Heart left ventricle (tissue), 16 donors: ENCODE results near the gene EREG. TPM values are rescaled to one million over a fixed set of nuclear protein-coding genes. Genes with fewer than 3 reads are reported as not detected.

ENCODE experiments used
- ATAC-seq, 4 donors: fragments of 200-7000 bp; cut with Tn5 transposase; one replicate each; pipeline ENCODE4 v1.9.1; 2020 to 2022; ENCODE audit warnings: moderate library complexity in 4 of 4, mild to moderate bottlenecking in 3 of 4, moderate number of reproducible peaks in 1 of 4
- DNase-seq, 5 donors: peaks; one replicate each; pipeline ENCODE4 v3.0.0-alpha.2; 2020
- H3K27ac ChIP-seq, 12 donors: fragments of 200-600 bp; sonication (generic) in 4 of 12; one replicate each; pipeline versions ENCODE4 v1.5.0 to v1.8.0; 2016 to 2022; ENCODE audit warnings: mild to moderate bottlenecking in 2 of 12
- H3K27me3 ChIP-seq, 9 donors: fragments of 200-600 bp; sonication (generic) in 2 of 9; one replicate each; pipeline versions ENCODE4 v1.5.1 to v1.8.0; 2016 to 2022; ENCODE audit warnings: mild to moderate bottlenecking in 3 of 9
- H3K36me3 ChIP-seq, 9 donors: fragments of 200-600 bp; sonication (generic) in 2 of 9; one replicate each; pipeline versions ENCODE4 v1.5.0 to v1.8.0; 2018 to 2022; ENCODE audit warnings: mild to moderate bottlenecking in 2 of 9
- H3K4me1 ChIP-seq, 12 donors: fragments of 200-600 bp; sonication (generic) in 4 of 12; one replicate each; pipeline versions ENCODE4 v1.5.0 to v1.8.0; 2016 to 2022; ENCODE audit warnings: mild to moderate bottlenecking in 3 of 12
- H3K4me3 ChIP-seq, 12 donors: fragments of 200-600 bp; sonication (generic) in 4 of 12; one replicate each; pipeline versions ENCODE4 v1.5.0 to v1.8.0; 2017 to 2022; ENCODE audit warnings: mild to moderate bottlenecking in 9 of 12, moderate library complexity in 4 of 12
- H3K9me3 ChIP-seq, 12 donors: fragments of 200-600 bp; sonication (generic) in 4 of 12; one replicate each; pipeline versions ENCODE4 v1.5.0 to v1.8.0; 2016 to 2022; ENCODE audit warnings: mild to moderate bottlenecking in 1 of 12
- CTCF ChIP-seq, 12 donors: fragments of 200-600 bp; sonication (generic) in 4 of 12; IDR thresholded peaks; one replicate each; pipeline versions ENCODE4 v1.5.0 to v1.8.0; 2018 to 2022; ENCODE audit warnings: antibody characterized with exemption in 12 of 12, mild to moderate bottlenecking in 5 of 12
- POLR2A ChIP-seq, 2 donors: fragments of 450-650 bp; IDR thresholded peaks; one replicate each; pipeline ENCODE4 v1.6.1; 2017; ENCODE audit warnings: antibody characterized with exemption in 2 of 2, mild to moderate bottlenecking in 2 of 2, moderate library complexity in 2 of 2
- WGBS, 4 donors: extraction: QIAGEN DNeasy Blood & Tissue Kit in 2 of 4; methylation state at CpG; one replicate each; pipeline versions ENCODE4 v1.1.5 to v1.1.7; 2013 to 2018; 5-methylcytosine and 5-hydroxymethylcytosine counted together
- intact Hi-C, 10 donors: fragments of 100-400 bp; cut with DNase I; formaldehyde crosslinking; loops; one replicate each; pipeline versions ENCODE4 v1.11.1 to v1.14.2; 2022
- polyA plus RNA-seq, 2 donors: library from polyadenylated mRNA; stranded (reverse); fragments of 200-250 nt; gene quantifications; one replicate each; pipeline ENCODE4 v1.2.3, GENCODE V29; 2013
- total RNA-seq, 9 donors: library from RNA; depleted of rRNA in 2 of 9; stranded (reverse); fragments of >200 nt in 2 of 9; fragmentation: NEBNext Ultra II Directional in 3 of 9; extraction: Animal tissue kit (Norgen Biotek cat#: 25700) in 3 of 9; gene quantifications; one replicate each; pipeline versions ENCODE4 v1.1.0 to v1.2.4, GENCODE V29; 2016 to 2023
- donor health status: ischemic (EF 13 %, LVEDD 7.1; RV severe dilation, severe dysfunction).
- donor health status: healthy with polysubstance abuse.
- donor health status: DM: no; HTN: yes; CAD: no.
- donor health status: DM: no; HTN: no; CAD: no.
- donor health status: ischemic (EF 25% LVEDD 6.9; RV normal size, moderate dysfunction).
- donor health status: ischemic (EF 25% LVEDD 5.7; RV mildly dilated, moderate dysfunction).
- donor health status: healthy.
- donor health status: DM: yes; HTN: yes; CAD: no.
- donor health status: ischemic (EF 35%, LVEDD 5.7; RV mildly dilated, moderate dysfunction).
- donor health status: nonischemic (EF 11% LVEDD 7.7; RV severe dilation, severe dysfunction).
- donor health status: DM: yes; HTN: yes; CAD: no.
- donor health status: PGD.
- donor health status: ischemic (EF 29% LVEDD 5.4; RV normal size, mild dysfunction).
- donor health status: nonischemic (EF 23%, LVEDD 6.1; RV moderate dilation, normal function).

The EREG gene
- total and polyA plus RNA-seq, 11 donors: 0.09 to 8.6 (median 0.83) TPM; not detected in 3

DNA sequence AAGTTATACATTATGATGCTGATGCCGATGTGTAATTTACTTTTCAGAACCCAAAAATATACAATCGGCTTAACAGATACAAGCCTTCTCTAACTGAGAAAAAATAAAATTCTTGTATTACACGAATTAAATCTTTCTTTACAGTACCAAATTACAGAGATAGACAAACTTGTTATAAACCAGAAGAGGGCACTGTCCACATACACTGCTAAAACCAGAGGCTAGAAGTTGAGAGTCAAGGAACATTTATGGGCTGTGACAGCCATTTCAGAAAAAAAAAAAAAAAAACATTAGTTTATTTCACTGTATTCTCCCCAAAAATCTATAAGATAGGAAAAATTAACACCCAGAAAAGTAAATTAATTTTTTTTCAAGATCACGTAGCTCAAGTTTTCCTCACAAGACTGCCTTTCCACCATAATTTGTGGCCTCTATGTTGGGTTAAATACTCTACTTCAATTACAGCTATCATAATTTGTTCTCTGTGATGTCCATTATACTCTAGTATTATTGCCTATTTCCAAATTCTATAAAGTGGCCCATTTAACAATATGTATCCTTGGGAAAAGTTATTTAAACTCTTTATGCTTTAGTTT lies 12.0 kb downstream of the EREG start:
- Histone ChIP-seq H3K4me3 (no peak overlapping the region), H3K27me3 (no peaks in the 10 kb centered on the region), H3K4me1 (no peaks in the 10 kb centered on the region), H3K27ac (no peak overlapping the region), H3K9me3 (no peaks in the 10 kb centered on the region), H3K36me3 (no peaks in the 10 kb centered on the region)
- DNase-seq: no peak
- TF ChIP-seq CTCF (IDR thresholded peaks at IDR 0.05): peak; percentile 40 to 74 (median 62)
- no peak for TF ChIP-seq POLR2A (IDR thresholded peaks at IDR 0.05)
- intact Hi-C loops: loop anchor here in 9 of 10 donors (1.0 to 10.0 kb wide), 12 partner anchors 68 to 300 kb away; partner anchors contain the start of gene AREG (in 6 of the 9)
- 56 to 64% (median 59%) methylated on average over 4 of the region's 4 CpGs for WGBS, 4 donors
- peak; percentile 63 to 73 (median 70) for ATAC-seq

DNA sequence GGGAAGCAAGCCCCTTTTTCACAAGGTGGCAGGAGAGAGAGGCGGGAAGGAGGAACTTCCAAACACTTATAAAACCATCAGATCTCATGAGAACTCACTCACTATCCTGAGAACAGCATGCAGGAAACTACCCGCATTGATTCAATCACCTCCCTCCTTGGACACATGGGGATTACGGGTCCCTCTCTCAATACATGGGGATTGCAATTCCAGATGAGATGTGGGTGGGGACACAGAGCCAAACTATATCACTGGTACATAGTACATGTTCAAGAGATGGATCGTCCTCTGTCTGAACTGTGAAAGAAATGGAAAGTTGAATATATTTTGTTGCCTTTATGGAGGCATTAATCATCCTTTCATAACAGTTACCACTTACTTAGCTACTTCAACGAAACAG lies 12.8 kb downstream of the EREG start:
- H3K4me3 ChIP-seq: no peak overlapping the region
- no peaks in the 10 kb centered on the region for H3K4me1 ChIP-seq
- no peak overlapping the region for H3K27ac ChIP-seq
- H3K36me3 ChIP-seq: no peaks in the 10 kb centered on the region
- ATAC-seq: no peak
- no peak for DNase-seq
- H3K27me3 ChIP-seq: no peaks in the 10 kb centered on the region
- intact Hi-C loops: loop anchor here (1.0 to 10.0 kb wide), 12 partner anchors 67 to 300 kb away; partner anchors contain the start of gene AREG (in 6 of the 10)
- WGBS, 4 donors: 58 to 65% (median 62%) methylated on average over 5 of the region's 5 CpGs
- no peaks in the 10 kb centered on the region for H3K9me3 ChIP-seq
- TF ChIP-seq POLR2A (IDR thresholded peaks at IDR 0.05): no peak
- no peak for TF ChIP-seq CTCF (IDR thresholded peaks at IDR 0.05)

DNA sequence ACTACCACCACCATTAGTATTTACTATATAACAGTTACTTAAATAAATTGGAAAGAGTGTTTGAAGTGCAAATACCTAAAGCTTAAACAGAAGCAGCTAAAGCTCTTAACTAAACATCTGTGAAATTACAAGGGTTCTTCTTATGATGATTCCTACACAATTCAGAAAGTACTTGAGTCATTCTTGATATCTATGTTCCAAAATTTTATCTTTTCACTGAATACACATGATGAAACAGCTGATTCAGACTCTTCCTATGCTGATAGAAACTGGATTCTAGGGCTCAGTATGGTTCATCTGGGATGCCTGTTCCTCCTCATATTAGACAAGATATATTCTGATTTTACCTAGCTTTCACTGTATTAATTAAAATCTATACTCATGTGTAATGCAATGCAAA lies 13.6 kb downstream of the EREG start:
- DNase-seq (no peak), ATAC-seq (no peak)
- Histone ChIP-seq H3K27ac (no peak overlapping the region), H3K36me3 (no peaks in the 10 kb centered on the region), H3K4me3 (no peak overlapping the region), H3K27me3 (no peaks in the 10 kb centered on the region), H3K4me1 (no peaks in the 10 kb centered on the region), H3K9me3 (no peaks in the 10 kb centered on the region)
- no peak for TF ChIP-seq CTCF (IDR thresholded peaks at IDR 0.05)
- TF ChIP-seq POLR2A (IDR thresholded peaks at IDR 0.05): no peak
- intact Hi-C loops: loop anchor here in 9 of 10 donors (2.0 to 10.0 kb wide), 7 partner anchors 66 to 299 kb away; partner anchors contain the start of gene AREG (in 4 of the 9)

GRCh38 chr4:74379912-74380311 lies 15.0 kb downstream of the EREG start:
- no peaks in the 10 kb centered on the region for H3K36me3 ChIP-seq
- no peak overlapping the region for H3K27ac ChIP-seq
- no peak for DNase-seq
- 69 to 80% (median 74%) methylated on average over 6 of the region's 6 CpGs for WGBS, 4 donors
- H3K9me3 ChIP-seq: no peaks in the 10 kb centered on the region
- no peak for ATAC-seq
- H3K27me3 ChIP-seq: no peaks in the 10 kb centered on the region
- no peaks in the 10 kb centered on the region for H3K4me1 ChIP-seq
- intact Hi-C loops: loop anchor here in 9 of 10 donors (2.0 to 10.0 kb wide), 7 partner anchors 65 to 297 kb away; partner anchors contain the start of gene AREG (in 4 of the 9)
- H3K4me3 ChIP-seq: no peak overlapping the region
- TF ChIP-seq CTCF (IDR thresholded peaks at IDR 0.05) (no peak), POLR2A (IDR thresholded peaks at IDR 0.05) (no peak)
